RPMI7951 (cell line): Measurements from ENCODE around the gene LARP4B. TPM values are rescaled to one million over a fixed set of nuclear protein-coding genes. Genes with fewer than 3 reads are reported as not detected.

Source experiments
- DNase-seq: peaks from one replicate; pipeline ENCODE4 v3.0.0-alpha.2; 2012; ENCODE audit warnings: low read depth
- total RNA-seq: library from RNA; depleted of rRNA; stranded (reverse); fragments of >200 nt; shearing (Covaris generic); gene quantifications from 2 replicates; pipeline ENCODE4 v1.2.3, GENCODE V29; 2014

Gene LARP4B
- total RNA-seq, 1 experiment from 2014 or later, result 28.8 TPM

DNA sequence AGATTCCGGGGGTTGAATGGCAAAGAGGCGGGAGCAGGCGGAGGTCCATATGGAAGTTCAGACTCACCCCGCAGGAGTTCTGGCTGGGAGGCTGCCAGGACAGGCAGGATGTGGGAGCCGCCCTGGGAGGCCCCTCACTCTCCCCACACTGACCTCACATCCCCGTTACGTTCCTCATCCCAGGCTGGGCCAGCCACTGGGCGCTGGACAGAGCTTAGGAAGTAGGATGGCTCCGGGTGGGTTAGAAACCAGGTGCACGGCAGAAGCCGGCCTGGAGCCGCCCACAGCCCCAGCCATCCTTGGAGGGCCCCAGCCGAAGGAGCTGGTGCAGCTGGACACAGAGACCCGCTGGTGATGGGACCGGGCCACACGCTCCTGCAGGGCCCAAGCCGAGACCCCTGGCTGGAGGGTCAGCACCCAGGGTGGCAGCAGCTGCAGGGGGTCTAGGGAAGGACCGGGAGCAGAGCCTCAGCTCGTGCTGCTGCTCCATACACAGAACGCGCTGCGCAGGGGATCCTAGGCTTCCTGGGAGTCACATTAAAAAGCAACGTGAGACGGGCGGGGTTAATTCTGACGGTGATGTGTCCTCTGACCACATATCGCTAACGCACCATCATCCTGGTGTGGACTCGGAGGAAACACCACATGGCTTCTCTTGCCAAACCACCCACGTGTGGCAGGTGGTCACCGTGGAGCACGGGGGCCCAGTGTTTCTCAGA, 143.4 kb downstream of the LARP4B start:
- DNase-seq, result no peak

DNA sequence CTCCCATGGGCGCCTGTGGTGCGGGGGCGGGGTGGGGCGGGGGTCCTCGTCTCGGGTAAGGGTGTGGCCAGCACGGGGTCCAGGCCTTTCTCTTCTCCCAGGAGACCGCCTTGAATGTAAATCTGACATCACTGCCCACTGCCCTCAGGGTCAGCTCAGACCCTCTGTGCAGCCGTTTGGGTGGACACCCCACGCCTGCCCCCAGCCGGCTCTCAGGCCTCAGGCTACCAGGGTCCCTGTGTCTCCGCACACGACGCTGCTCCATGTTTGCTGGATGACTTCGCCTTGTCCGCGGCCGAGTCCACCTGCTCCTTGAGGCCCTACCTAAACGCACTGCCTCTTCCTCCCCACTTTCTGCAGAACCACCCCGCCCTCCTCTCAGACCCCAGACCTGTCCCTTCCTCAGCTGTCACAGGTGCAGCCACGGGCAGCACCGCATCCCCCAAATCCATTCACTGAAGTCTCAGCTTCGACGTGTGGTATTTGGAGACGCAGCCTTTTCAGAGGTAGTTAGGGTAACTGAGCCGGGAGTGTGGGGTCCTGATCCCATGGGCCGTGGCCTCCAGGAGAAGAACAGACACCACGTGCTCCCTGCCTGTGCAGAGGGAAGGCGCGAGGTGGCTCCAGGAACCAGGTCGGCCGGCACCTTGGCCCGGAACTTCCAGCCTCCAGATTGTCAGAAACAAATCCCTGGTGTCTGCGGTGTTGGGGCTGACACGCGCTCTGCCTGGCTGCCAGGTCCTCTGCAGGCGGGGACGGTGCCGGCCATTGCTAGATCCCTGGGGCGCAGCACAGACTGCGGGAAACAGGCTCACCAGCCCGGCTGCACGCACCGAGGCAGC, 144.7 kb downstream of the LARP4B start:
- DNase-seq, result no peak

DNA sequence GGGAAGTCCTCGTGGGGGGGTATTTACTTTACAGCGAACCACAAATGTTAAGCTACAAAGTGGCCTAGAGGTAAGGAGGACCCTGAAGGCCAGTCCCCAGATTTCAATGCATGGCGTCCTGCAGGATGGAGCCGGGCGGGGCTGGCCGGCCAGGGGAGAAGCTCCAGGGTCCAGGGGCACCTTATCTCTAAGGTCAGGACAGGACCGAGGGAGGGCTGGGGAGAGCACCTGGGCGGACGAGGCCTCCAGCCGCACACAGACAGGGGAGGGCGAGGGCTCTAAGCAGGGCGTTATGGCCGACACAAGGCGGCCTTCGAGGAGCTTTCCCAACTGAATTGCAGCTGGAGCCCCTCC, 145.7 kb downstream of the LARP4B start:
- DNase-seq, result no peak

DNA sequence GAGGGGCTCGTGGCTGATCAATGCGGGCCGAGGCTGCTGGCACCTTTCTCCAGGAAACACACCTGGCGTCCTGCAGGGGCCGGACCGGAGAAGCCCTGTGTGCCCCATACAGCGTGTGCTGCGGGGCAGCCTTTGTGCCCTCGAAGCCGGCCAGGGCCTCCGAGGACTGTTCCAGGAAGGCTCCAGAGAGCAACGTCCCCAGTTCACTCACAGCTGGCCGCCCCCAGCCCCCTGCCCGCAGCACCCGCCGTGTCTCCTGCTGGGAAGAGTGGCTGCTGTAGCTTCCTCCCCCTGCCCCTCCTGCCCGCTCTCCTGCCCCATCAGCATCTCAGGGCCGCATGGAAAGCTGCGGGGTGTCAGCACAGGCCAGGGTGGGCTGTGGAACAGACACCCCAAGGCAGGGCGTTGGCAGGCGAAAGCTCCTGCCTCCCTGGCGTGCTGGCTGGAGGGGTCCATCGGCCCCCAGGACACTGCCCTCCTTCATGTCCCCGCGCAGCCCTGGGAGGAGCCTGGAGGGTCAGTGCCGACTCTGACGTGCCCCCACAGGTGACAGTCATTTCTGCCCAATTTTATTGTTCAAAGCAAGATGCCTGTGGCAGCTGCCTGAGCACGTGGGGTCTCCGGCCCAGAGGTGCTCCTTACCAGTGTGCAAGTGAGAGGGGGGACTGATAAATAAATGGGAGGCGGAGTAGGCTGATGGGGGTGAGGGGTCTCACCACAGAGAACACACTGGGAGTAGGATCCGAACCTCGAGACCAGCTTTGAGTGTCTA, 146.2 kb downstream of the LARP4B start:
- no peak for DNase-seq

DNA sequence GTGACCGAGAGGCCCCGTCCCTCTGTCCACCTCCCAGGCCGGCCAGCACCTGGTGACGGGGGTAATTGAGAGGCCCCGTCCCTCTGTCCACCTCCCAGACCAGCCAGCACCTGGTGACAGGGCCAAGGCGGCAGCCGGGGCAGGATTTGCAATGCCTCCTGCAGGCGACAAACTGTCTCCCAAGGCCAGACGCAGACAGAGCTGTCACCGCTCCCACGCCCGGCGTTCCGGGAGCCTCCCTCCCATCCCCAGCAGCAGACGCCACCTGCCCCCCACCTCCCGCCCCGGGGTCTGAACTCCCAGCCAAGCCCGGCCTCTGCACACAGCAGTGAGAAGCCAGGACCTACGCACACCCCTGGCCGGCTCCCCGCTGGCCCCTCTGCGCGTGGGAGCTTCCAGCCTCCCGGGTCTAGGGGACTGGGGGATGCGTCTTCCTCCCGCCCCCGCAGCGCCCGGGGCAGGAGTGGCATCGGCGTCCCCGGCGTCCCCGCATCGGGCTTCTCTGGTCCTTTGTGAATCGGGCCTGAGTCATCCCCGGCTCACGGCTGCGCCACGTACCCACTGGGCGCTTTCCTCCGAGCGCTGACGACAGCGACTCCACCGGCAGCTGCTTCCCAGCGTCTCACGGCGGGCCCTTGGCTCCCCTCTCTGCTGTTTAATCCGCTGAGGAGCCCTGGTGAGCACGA, 147.0 kb downstream of the LARP4B start:
- DNase-seq, result peak; percentile 79

DNA sequence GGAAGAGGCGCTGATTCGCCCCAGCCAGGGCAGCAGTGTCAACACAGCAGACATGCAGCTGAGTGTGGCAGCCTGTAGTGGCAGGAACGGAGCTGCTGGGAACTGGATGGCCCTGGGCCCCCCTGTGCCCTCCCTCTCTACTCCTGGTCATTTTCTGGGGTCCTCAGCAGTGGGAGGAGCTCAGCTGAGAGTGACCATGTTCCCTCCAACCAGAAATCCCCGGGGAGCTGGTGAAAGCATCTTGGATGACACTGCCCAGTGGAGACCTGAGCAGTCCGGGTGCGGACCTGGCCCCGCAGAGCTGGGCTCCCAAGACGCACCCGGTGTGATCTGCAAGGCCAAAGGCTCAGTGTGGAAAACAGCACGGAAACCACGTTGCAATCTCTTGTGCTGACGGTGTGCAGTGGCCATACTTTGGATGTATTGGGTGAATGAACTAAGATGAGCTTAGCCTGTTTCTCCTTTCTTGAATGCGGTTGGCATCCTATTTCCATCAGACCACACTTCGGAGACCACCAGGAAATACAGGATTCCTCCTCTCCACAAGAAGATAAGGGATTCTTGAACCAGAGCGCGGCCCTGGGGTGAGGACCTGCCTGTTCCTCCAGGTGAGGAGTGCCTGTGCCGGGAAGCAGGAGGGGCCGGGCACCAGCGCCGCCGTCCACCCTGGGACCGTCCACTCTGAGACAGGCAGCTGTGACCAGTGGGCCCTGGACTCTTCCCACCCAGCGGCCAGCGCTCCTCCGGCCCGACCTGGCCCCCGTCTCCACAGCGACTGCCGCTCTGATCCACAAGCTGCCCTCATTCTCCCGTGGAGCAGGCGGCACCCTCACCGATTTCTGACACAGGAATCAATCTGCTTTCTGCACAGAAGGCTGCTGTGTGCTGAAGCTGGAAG, 148.5 kb downstream of the LARP4B start:
- no peak for DNase-seq

DNA sequence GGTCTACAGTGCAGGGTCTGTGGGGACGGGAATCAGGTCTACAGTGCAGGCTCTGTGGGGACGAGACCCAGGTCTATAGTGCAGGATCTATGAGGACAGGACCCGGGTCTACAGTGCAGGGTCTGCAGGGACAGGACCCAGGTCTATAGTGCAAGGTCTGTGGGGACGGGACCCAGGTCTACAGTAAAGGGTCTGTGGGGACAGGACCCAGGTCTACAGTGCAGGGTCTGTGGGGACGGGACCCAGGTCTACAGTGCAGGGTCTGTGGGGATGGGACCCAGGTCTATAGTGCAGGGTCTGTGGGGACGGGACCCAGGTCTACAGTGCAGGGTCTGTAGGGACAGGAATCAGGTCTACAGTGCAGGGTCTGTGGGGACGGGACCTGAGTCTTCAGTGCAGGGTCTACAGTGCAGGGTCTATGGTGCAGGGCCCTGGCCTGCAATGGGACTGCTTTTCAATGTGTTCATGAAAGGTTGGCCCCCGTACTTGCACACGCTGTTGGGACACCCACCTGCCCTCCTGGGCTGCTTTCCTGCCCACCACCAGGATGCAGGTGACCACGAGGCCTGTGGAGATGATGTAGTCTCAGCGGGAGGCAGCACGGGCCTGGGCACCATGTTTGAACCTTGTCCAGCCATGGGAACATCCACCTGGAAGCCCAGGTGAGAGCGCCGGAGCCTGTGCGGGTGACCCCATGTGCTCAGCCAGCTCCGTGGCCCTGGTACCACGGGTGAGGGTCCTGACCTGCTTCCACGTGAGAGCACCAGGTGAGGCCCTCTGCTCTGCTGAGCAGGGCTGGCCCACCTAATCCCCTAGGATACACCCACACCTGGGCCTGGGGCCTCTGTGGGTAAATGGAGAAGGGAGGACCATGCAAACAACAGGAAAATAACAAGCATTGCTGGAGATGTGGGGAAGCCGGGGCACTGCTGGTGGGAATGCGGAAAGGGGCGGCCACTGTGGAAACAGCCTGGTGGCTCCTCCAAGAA, 150.7 kb downstream of the LARP4B start:
- DNase-seq, result no peak

DNA sequence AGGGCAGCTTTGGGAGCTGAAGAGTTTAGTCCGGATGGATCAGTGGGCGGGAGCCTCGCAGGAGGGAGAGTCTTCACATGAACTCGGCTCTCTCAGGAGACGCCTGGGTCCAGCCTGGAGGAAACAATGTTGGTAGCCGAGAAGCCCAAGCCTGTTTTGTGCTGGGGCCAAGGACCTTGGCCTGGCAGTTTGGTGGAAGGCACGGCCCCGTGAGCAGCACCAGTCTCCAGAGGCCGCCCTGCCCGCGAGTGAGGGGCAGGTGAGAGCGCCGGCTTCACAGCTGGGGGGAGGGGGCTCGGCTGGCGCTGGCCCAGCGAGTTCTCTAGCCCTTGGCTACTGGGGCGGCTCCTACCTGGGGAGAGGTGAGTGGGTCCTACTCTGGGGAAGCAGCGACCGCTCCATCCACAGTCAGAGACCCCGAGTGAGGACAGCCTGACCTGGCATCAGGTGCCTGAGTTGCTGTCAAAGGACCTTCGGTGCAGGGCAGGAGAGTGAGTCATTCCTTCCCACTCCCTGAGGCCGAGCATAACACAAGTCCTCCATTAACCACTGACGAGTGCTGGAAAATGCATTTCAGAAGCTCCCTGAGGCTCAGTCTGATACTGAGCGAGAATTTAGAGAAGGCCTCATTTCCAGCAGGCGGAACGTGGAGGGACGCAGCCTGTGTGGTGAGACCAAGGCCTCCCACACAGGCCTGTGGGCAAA, 152.7 kb downstream of the LARP4B start:
- no peak for DNase-seq

DNA sequence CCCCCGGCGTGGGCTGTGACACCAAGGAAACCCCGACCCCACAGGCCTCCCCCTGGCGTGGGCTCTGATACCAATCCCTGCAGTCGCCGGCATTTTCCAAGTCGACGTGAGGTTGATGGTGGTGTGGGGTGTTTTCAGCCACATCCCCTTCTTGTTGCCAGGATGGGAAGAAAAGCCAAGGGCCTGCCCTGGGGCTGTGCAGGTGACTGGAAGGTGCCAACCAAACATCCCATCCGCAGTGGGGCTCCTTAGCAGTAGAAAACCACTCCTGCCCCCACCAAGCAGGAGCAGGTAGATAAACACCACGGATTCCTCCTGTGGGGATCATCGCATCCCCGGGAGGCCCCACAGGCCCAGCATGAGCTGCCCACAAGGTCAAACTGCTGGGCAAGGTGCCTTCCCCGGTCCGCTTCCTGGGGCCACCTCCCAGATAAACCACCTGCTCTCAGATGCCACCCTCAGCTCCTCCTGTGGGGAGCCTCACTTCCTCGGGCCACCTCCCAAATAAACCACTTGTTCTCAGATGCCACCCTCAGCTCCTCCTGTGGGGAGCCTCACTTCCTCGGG, 153.5 kb downstream of the LARP4B start:
- no peak for DNase-seq

DNA sequence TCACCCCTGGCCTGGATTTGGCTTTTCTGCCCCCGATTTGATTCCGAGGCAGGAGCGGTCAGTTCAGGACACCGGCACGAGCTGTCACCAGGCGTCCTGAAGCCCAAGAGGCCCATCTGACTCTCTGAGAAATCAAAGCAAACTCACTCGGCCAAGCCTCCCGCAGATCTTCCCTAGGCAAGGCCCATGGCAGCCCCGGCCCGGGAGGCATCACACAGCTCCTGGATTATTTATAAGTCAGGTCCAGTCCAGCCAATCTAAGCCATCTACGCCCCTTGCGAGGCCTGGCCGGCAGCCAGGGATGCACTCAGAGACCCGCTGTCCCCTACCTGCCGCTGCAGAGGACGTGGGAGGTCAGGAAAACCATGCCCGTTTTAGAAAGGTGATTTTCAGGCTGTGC, 154.7 kb downstream of the LARP4B start:
- DNase-seq, result no peak

DNA sequence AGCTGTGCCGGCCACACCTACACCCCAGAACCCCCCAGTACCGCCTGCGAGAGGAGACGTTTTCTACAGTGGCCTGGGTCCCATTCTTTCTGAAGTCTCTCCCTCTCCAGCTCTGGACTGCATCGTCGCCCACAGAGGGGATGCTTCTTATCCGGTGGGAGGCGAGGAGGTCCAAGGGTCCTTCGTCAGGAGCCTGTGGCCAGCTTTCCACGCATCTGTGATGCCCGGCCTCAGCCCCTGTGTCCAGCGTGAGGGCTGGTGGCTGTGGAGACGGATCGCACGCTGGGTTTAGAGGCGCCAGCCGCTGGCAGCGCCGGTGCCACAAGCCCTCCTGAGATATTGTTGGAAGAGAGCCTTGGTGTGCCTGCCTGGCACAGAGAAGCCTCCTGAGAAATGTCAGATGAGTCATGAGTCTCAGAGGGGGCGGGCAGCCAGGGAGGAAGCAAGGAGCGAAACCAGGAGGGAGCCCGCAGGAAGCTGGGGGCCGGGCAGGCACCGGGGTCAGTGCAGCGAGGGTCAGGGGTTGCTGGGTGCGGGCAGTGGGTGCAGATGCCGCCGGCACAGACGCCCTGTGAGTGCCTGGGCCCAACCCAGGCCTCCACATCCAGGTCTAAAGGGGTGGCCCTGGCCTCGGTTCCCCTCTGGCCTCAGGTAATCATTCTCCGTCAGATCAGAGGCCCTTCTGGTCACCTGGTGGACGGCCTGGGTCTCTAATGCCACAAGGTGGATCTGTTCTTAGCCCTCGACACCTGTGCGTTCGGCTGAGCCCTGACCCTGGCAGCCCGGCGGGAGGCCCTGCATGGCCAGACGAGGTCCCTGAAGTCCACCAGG, 156.0 kb downstream of the LARP4B start:
- DNase-seq, result peak; percentile 56

DNA sequence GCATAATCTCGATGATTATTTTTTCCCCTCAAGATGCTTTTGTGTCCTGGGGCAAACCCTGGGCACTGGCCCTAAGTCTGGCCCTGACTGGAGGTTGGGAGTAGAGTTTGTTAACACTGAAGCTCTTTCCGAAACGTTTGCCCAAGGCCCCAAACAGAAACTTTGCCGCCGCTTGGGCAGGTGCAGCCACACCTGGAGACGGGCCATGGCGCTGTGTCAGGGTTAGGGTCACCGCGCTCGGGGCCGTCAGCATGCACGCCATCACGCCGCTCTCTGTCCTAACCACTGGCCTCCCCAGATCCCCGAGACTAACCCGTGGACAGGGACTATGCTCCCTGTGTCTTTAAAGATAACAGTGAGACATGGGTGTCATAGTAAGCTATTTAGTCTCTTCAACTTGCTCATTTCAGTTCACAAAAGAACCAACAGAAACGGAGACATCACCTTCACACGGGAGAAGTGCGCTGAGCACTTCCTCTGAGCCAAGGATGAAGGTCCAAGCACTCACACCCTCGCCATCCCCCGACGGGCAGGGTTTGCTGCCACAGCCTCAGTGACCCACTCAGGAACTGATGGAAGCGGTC, 156.8 kb downstream of the LARP4B start:
- no peak for DNase-seq

DNA sequence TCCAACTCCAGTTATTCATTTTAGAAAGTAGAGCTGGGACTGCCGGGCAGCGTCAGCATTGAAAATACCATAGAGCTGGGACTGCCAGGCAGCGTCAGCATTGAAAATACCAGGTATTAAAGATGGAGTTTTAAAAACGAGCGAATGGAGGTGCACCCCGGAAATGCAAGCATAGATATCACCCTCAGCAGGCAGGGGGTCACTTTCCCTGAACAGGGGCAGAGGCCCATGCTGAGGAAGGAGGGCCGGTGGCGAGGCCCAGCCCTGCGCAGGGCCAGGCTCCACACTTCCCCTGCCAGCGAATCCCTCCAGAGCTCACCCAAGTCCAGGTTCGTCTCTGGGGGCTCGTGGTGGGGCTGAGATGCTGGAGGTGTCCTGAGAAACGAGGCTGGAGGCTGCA, 157.3 kb downstream of the LARP4B start:
- DNase-seq, result no peak

DNA sequence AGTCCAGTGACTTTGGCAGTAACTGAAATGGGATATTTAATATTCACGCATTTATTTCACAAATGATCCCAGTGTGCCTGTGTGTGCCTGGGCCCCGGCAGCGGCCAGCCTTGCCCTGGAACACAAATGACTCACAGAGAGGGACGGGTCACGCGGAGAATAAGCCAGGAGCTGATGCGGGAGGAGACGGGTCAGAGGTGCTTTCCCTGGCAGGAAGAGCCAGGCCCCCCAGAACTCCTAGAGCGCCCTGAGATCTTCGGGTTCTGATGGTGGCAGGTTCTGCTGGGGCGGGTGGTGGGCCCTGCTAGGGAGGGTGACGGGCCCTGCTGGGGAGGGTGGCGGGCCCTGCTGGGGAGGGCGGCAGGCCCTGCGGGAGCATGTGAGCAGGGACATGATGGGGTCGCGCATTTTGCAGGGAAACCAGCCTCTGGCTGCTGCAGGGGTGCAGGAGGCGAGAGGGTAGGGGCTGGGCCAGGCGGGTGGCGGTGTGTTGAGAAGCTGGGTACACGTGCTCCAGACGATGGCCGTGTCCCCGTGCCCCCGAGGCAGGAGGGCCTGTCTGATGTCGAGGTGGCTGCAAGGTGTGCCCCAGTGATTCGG, 157.8 kb downstream of the LARP4B start:
- no peak for DNase-seq

DNA sequence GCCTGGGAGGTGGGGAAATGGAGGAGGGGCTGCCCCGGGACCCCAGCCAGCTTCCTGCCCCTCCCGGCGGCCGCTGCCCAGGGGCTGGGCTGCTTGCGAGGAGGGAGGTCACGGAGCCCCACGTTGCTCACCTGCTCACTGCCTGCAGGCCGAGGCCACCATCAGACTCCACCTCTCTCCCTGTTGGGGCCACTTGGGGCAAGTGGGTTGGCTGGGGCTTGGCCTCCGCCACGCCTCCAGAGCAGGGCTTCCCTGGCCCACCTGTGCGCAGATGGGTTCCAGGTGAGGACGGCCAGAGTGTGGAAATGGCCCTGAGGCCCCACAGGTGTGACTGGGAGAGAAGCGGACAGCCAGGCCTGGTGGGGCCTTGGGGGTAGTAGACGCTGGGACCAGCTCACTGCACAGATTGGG, 159.3 kb downstream of the LARP4B start:
- no peak for DNase-seq

DNA sequence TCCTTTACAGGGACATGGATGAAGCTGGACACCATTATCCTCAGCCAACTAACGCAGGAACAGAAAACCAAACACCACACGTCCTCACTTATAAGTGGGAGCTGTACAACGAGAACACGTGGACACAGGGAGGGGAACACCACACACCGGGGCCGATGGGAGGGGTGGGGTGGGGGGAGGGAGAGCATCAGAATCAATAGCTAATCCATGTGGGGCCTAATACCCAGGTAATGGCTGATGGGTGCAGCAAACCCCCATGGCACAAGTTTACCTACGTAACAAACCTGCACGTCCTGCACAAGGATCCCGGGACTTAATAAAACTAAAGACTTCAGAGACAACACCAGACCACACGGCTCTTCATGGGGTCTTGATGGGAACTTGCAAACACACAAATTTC, 159.9 kb downstream of the LARP4B start:
- no peak for DNase-seq

DNA sequence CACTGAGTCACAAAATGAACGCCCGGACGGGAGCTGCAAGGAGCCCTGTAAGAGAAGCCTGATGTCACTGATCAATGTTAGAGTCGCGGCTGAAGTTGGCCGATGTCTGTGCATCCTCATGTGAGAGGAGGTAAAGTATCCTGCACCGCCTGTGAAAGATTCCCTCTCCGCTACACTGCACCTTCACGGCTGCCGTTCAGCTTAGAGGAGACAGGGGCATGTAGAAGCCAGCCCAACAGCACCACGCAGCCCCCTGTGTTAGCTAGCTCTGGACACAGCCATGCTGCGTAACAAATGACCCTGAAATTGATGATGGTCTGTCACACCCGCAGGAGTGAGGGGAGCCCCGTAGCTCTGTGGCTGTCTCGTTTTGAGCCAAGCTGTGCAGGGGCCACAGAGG, 160.5 kb downstream of the LARP4B start:
- DNase-seq, result no peak
